K562 treated with DMSO at 1 percent for 48 hours (cell line): ENCODE results near the gene SAMD13. TPM values are rescaled to one million over a fixed set of nuclear protein-coding genes. Genes with fewer than 3 reads are reported as not detected.

Experiments
- total RNA-seq: library from RNA; unstranded; fragments of 300-600 nt; gene quantifications from 2 replicates; pipeline ENCODE4 v1.2.3, GENCODE V29; 2022; ENCODE audit warnings: low replicate concordance; ENCODE audit errors: extremely low read depth

Gene SAMD13
- not detected in 2 replicates for total RNA-seq

GRCh38 chr1:84301004-84301784 lies at the start of gene SAMD13:
SAMD13 (plus strand) TSS chr1:84301708; CDS start chr1:84303235, 1,527 bp downstream.

GRCh38 chr1:84398175-84399155 lies 97.0 kb downstream of the SAMD13 start, which contains the start of gene DNASE2B:
DNASE2B (plus strand) TSS chr1:84398484; CDS start chr1:84398565, 81 bp downstream.

Other genes with a start within 250 kb of the SAMD13 start
- gene PRKACB, start 157.4 kb upstream of the SAMD13 start, total RNA-seq: not detected in 2 replicates
- gene DNASE2B, start 96.8 kb downstream of the SAMD13 start, total RNA-seq: not detected in 2 replicates
- gene RPF1, start 177.6 kb downstream of the SAMD13 start, total RNA-seq: not detected in 2 replicates
- gene SPATA1, start 204.7 kb downstream of the SAMD13 start, total RNA-seq: not detected in 2 replicates
- not detected in 2 replicates for gene GNG5, start 204.9 kb downstream of the SAMD13 start, total RNA-seq